Uterus (tissue), 2 donors: Measurements from ENCODE around the gene DAZ1.
"Not testable (repeated sequence)": the region's sequence is repeated elsewhere in the genome, so short reads cannot be mapped to it uniquely, and the experiment has no call there.

Experiments
- POLR2A ChIP-seq, 2 donors: fragments of 450-650 bp; IDR thresholded peaks; one replicate each; pipeline ENCODE4 v1.6.1; 2016; ENCODE audit warnings: antibody characterized with exemption in 2 of 2, mild to moderate bottlenecking in 1 of 2, moderate library complexity in 1 of 2
- TF ChIP-seq, protein P1 (sequence below), 4 experiments: fragments of 200-600 bp in 2 of 4; fragments of 450-650 bp in 2 of 4; sonication (generic) in 2 of 4; IDR thresholded peaks; one replicate each; pipeline ENCODE4 v1.5.1; 2016 to 2019; ENCODE audit warnings: antibody characterized with exemption in 4 of 4, mild to moderate bottlenecking in 2 of 4, moderate library complexity in 1 of 4

DNA sequence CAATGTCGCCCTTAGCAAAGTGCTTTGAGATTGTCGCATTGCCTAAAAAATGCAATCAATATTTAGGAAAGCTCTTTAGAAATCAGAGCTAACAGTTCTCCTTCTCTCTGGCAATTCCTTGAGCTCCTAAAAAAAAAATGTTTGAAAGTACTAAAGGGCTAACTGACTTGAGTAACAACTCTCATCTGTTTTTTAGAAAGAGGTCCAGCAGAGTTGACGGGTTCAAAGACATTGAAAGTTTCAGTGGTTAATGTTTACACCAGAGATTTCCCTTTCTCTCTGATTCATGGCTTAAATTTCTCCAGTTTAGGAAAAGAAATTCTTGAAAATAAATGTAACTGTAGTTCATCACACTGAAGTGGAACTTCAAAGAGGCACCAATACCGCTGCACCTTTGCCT, 11.9 kb upstream of the DAZ1 start:
- TF ChIP-seq, protein P1, sequence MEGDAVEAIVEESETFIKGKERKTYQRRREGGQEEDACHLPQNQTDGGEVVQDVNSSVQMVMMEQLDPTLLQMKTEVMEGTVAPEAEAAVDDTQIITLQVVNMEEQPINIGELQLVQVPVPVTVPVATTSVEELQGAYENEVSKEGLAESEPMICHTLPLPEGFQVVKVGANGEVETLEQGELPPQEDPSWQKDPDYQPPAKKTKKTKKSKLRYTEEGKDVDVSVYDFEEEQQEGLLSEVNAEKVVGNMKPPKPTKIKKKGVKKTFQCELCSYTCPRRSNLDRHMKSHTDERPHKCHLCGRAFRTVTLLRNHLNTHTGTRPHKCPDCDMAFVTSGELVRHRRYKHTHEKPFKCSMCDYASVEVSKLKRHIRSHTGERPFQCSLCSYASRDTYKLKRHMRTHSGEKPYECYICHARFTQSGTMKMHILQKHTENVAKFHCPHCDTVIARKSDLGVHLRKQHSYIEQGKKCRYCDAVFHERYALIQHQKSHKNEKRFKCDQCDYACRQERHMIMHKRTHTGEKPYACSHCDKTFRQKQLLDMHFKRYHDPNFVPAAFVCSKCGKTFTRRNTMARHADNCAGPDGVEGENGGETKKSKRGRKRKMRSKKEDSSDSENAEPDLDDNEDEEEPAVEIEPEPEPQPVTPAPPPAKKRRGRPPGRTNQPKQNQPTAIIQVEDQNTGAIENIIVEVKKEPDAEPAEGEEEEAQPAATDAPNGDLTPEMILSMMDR (IDR thresholded peaks at IDR 0.05), result not testable (repeated sequence)
- TF ChIP-seq POLR2A (IDR thresholded peaks at IDR 0.05), result not testable (repeated sequence)
